Ishikawa (cell line): ENCODE results near the gene CPLANE1.

Experiments used
- CEBPB ChIP-seq: IDR thresholded peaks from 2 replicates; pipeline ENCODE4 v1.6.1; 2012
- CREB1 ChIP-seq: IDR thresholded peaks from 2 replicates; pipeline ENCODE4 v1.6.1; 2012; ENCODE audit warnings: low read depth
- EGR1 ChIP-seq: IDR thresholded peaks from 2 replicates; pipeline ENCODE4 v1.6.1; 2012
- EP300 ChIP-seq: IDR thresholded peaks from 2 replicates; pipeline ENCODE4 v1.6.1; 2012; ENCODE audit warnings: borderline replicate concordance
- FOXM1 ChIP-seq: IDR thresholded peaks from 2 replicates; pipeline ENCODE4 v1.6.1; 2012; ENCODE audit warnings: low read depth, borderline replicate concordance
- MAX ChIP-seq: IDR thresholded peaks from 2 replicates; pipeline ENCODE4 v1.6.1; 2012
- NFIC ChIP-seq: IDR thresholded peaks from 2 replicates; pipeline ENCODE4 v1.6.1; 2012
- RAD21 ChIP-seq: IDR thresholded peaks from 2 replicates; pipeline ENCODE4 v1.6.1; 2012; ENCODE audit warnings: low read depth
- REST ChIP-seq: IDR thresholded peaks from 2 replicates; pipeline ENCODE4 v1.6.1; 2012; ENCODE audit warnings: low read depth, mild to moderate bottlenecking
- TAF1 ChIP-seq: IDR thresholded peaks from 2 replicates; pipeline ENCODE4 v1.6.1; 2012; ENCODE audit warnings: low read depth, mild to moderate bottlenecking
- TCF12 ChIP-seq: IDR thresholded peaks from 2 replicates; pipeline ENCODE4 v1.6.1; 2012; ENCODE audit warnings: low read depth
- TEAD4 ChIP-seq: IDR thresholded peaks from 2 replicates; pipeline ENCODE4 v1.6.1; 2012
- USF1 ChIP-seq: IDR thresholded peaks from 2 replicates; pipeline ENCODE4 v1.6.1; 2012
- YY1 ChIP-seq: IDR thresholded peaks from 2 replicates; pipeline ENCODE4 v1.6.1; 2012; ENCODE audit warnings: low read depth
- ZBTB7A ChIP-seq: IDR thresholded peaks from 2 replicates; pipeline ENCODE4 v1.6.1; 2012; ENCODE audit warnings: low read depth

CPLANE1 gene

GRCh38 chr5:37090123-37090726 lies 159.0 kb downstream of the CPLANE1 start:
- TF ChIP-seq ZBTB7A: no peak
- no peak for TF ChIP-seq CEBPB
- TF ChIP-seq NFIC: no peak
- TF ChIP-seq USF1: no peak
- TF ChIP-seq TEAD4: no peak
- no peak for TF ChIP-seq RAD21
- TF ChIP-seq TCF12: no peak
- no peak for TF ChIP-seq TAF1
- no peak for TF ChIP-seq FOXM1
- no peak for TF ChIP-seq CREB1
- no peak for TF ChIP-seq EP300
- no peak for TF ChIP-seq MAX
- no peak for TF ChIP-seq REST

- TF ChIP-seq USF1 (no peak), TEAD4 (no peak), CEBPB (no peak), MAX (no peak)
These were observed 161.2 kb downstream of the CPLANE1 start for GRCh38 chr5:37088009-37088408.

GRCh38 chr5:37086466-37087173 lies 162.6 kb downstream of the CPLANE1 start:
- TF ChIP-seq RAD21: no peak
- no peak for TF ChIP-seq TEAD4
- TF ChIP-seq USF1: no peak
- TF ChIP-seq TCF12: no peak

- no peak for TF ChIP-seq RAD21
- no peak for TF ChIP-seq MAX
- no peak for TF ChIP-seq NFIC
- TF ChIP-seq ZBTB7A: no peak
- TF ChIP-seq FOXM1: no peak
- no peak for TF ChIP-seq TAF1
- no peak for TF ChIP-seq TEAD4
- no peak for TF ChIP-seq EP300
- TF ChIP-seq TCF12: no peak
- no peak for TF ChIP-seq CEBPB
- TF ChIP-seq USF1: no peak
- no peak for TF ChIP-seq YY1
These were observed 168.5 kb downstream of the CPLANE1 start for GRCh38 chr5:37080697-37081096.

GRCh38 chr5:37077146-37077545 lies 172.0 kb downstream of the CPLANE1 start:
- TF ChIP-seq FOXM1 (no peak), TAF1 (no peak), NFIC (no peak), CEBPB (no peak), USF1 (no peak), YY1 (no peak), MAX (no peak), CREB1 (no peak), TCF12 (no peak), EGR1 (no peak), RAD21 (no peak), EP300 (no peak), REST (no peak), TEAD4 (no peak), ZBTB7A (no peak)
